HG03095 (cell line): ENCODE data around the gene FOXF1.

ENCODE experiments used
- ATAC-seq: cut with Tn5 transposase; IDR thresholded peaks from one replicate; pipeline ENCODE4 v1.9.1; 2021; ENCODE audit warnings: moderate library complexity; ENCODE audit not compliant: unreplicated experiment

FOXF1 gene

DNA sequence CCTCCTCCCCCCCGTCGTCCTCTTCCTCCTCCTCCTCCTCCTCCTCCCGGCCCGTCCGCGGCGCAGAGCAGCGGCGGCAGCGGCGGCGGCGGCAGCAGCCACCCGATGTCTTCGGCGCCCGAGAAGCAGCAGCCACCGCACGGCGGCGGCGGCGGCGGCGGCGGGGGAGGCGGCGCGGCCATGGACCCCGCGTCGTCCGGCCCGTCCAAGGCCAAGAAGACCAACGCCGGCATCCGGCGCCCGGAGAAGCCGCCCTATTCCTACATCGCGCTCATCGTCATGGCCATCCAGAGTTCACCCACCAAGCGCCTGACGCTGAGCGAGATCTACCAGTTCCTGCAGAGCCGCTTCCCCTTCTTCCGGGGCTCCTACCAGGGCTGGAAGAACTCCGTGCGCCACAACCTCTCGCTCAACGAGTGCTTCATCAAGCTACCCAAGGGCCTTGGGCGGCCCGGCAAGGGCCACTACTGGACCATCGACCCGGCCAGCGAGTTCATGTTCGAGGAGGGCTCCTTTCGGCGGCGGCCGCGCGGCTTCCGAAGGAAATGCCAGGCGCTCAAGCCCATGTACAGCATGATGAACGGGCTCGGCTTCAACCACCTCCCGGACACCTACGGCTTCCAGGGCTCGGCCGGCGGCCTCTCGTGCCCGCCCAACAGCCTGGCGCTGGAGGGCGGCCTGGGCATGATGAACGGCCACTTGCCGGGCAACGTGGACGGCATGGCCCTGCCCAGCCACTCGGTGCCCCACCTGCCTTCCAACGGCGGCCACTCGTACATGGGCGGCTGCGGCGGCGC lies at the start of gene FOXF1:
Gene FOXF1 (plus strand): TSS at position 63 of the 797 bp plus-strand sequence. CDS start 43 bp downstream, at position 106.
- ATAC-seq = no peak

DNA sequence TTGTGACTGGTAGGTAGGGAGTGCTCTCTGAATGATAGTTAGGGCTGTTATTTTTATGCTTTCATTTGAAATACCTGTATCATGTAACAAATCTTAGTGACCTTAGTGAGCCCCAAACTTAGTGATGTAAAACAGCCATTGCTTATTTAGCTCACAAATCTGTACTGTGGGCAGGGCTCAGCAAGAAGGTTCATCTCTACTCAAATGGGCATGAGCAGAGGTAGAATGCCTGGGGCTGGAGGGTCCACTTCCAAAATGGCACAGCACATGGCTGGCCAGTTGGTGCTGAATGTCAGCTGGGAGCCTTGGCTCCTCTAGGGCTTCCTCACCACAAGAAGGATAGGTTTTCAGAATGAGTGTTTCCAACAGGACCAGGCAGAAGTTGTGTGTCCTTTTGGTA lies 49.3 kb upstream of the FOXF1 start:
- no peak for ATAC-seq

DNA sequence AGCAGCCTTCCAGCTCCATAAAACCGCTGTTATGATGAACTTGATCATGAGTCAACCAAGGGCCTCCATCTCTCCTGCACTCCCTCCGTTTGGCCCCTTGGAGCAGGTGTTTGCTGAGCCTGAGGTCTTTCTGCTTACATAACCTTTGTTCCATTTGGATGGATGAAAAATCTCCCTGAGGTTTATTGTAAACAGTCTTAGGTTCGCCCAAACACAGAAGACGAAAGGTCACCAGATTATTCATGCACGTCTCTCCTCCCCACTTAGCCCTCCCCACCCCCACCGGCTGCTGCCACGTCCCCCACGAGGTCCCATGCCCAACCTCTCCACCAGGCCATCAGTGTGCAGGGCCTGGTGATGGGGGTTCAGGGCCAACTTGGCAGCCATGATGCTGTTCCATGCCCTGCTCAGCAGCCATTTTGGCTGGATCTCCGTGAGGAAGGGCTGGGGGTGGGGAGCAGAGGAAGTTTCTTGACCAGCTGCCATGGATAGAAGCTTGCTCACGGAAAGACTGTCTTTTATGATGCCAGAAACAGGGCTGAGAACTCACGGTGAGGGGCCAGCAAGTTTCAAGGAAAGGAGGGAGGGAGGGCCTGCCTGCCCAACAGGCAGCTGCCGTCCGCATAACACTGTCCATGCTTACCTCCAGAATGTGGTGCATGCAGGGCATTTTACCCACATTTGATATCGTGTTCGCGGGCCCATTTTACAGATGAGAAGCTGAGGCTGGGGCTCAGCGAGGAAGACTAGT lies 47.8 kb upstream of the FOXF1 start:
- no peak for ATAC-seq

DNA sequence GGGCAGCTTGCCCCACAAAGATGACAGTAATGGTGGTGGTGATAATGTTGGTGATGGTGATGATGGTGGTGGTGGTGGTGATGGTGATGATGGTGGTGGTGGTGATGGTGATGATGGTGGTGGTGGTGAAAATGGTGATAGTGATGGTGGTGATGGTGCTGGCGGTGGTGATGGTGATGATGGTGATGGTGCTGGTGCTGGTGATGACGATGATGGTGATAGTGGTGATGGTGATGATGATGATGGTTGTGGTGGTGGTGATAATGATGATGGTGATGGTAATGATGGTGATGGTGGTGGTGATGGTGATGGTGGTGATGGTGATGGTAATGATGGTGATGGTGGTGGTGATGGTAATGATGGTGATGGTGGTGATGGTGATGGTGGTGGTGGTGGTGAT lies 46.3 kb upstream of the FOXF1 start:
- no peak for ATAC-seq

DNA sequence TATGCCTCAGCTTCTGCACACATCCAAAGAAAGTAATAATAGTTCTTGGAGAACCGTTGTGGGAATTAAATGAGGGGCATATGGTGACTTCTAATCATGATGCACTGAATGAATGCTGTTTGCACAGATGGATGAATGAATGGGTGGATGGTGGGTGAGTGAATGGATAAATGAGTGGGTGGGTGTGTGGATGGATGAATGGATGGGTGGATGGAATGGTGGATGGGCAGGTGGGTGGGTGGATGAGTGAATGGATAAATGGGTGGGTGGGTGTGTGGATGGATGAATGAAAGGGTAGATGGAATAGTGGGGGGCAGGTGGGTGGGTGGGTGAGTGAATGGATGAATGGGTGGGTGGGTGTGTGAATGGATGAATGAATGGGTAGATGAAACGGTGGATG lies 44.9 kb upstream of the FOXF1 start:
- no peak for ATAC-seq

DNA sequence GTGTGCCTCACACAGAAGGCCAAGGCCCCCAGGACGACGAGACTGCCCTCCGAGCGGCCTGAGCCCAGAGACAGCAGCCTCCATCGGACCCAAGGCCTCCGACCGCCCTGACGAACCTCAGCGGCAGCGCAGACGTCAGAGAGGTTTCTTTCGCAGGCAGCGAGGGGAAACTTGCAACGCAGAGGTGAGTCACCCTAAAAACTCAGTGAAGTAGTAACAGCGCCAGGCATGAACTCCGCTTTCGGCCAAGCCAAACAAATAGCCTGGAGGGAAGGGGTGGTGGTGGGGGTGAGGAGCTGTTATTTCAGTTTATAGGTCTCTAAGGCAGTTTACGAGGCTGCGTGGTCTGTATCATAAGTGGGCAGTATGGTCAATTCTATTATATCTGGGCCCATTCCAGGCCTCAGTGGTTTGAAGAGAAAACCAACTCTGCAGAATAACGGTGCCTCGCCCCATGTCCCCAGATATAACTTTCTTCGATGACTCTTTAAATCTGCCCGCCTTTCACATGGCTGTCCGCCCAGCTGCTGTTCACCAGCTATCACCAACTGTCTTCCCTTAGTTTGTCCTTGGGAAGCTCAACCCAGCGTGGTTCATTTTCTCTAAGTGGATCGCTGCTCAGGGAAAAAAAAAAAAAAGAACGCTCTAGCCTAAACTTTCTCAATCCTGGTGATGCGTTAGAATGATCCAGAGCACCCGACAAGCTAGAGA lies 43.5 kb upstream of the FOXF1 start:
- no peak for ATAC-seq

DNA sequence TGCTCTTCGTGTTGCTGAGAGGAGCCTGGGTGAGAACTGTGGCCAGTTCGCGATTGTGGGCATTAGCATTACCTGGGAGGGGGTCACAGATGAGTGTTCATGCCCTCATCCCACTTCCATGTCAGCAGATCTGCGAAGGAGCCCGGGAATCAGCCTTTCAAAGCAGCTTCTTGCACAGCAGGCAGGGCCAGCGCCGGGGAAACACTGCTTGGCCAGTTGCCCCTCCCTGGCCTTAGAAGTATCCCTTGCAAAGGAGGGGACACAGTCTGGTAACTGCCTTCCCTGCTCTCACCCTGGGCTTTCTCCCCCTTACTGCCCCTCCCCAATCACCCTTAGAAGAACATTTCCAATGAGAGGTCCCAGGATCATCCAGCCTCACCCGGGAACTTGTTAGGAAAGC lies 42.8 kb upstream of the FOXF1 start:
- ATAC-seq = no peak

DNA sequence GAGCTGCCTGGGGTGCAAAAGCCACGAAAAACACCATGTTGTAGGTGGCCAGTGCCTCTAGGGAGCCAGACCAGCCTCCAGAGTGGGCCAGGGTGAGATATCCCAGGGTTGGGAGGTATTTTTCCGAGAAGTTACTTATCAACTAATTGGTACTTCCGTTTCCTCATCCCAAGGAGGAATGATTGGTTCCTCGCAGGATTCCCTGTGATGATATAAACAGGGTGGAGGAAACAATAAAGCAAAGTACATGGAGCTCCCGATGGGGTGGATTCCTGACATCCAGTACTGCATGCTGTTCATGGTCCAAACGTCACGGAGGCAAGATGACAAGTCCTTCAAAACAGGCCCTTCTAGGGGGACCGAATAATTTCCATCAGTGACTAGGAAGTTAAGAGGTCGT lies 39.4 kb upstream of the FOXF1 start:
- ATAC-seq = no peak

DNA sequence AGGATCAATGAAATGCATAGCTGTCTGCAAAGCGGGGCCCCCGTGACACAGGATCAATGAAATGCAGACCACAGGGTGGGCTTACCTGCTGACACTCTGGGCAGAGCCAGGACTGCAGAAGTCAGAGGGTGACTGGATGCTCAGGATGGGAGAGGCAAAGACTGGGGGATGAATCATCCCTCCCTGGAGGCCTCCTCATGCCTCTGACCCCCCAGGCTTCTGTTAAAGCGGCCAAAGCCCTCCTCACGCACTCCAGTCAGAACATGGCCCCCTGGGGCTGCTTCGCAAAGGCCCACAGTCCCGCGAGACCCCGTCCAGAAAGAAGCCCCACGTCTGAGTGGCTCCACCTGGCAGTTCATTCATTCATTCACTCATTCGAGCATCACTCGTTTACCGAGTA lies 38.4 kb upstream of the FOXF1 start:
- no peak for ATAC-seq

DNA sequence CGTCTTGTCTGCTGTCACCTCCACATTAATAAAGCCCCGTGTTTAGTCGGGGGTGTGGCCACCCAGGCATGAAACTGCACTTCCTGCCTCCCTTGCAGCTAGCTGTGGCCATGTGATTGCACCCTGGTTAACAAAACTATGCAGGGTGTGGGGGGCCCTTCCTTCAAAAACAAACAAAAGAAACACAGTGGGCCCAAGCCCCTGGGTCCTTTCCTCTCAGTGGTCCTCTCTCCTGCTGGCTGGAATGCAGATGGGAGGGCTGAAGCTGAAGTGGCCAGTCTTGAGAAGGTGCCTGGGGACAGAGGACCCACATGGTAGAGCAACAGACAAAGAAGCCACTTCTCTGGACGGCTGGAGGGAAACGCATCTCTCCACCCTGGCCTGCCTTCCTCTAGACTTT lies 38.0 kb upstream of the FOXF1 start:
- ATAC-seq = no peak

DNA sequence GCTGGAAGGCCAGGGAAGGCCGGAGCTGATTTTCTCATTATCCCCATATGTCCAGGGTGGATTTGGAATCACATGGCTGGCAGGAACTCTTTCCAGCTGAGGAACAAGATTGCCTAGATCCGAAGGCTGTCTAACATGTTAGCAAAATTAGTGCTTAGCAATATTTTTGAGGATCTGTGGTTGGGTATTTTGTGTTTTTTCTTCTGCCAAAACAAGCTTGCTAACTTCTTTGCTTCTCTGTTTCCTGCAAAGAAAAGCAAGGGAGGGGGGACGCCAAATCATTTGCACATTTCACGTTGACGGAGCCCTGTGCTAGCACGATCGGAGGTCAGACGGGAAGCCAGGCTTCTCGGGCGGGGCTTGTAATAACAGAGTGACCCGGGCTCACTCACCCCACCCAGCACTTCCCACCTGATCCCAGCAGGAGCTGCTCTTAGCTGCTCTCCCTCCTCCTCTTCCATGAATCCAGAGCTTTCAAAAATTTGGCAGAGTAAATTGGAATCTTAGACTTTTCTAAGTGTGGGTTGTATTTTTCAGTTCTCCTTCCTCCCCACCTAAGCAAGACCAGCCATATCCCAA lies 33.3 kb upstream of the FOXF1 start:
- ATAC-seq = no peak

DNA sequence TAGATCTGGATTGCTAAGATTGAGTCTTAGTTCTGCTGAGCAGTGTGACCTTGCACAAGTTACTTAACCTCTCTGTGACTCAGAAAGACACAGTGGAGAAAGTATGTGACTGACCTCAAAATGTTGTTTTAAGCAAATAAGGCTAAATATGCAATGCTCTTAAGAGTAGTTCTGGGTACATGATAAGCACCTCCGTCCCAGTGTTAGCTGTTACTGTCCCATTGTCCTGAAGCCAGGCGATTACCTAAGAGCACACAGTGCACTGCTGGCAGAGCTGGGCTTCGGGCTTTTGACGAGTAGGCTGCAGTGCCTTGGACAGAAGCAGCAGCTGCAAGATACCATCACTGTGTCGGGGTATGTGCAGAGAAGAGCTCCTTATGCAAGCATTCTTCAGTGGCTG lies 32.7 kb upstream of the FOXF1 start:
- ATAC-seq = no peak

DNA sequence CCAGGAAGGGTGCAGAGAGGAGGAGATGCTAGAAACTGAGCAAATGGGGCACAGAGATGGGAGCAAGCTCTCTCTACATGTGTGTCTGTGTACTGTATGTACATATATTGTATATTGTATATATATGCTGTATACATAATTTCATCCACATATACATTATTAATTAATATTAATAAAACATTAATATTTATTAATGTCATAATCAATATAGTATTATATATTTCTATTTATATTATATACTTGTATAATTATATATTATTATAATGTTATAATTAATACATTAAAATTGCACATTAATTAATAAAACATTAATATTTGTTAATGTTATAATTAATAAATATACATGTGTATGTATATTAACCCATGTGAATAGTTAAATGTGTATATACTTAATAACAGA lies 31.5 kb upstream of the FOXF1 start:
- ATAC-seq = no peak

DNA sequence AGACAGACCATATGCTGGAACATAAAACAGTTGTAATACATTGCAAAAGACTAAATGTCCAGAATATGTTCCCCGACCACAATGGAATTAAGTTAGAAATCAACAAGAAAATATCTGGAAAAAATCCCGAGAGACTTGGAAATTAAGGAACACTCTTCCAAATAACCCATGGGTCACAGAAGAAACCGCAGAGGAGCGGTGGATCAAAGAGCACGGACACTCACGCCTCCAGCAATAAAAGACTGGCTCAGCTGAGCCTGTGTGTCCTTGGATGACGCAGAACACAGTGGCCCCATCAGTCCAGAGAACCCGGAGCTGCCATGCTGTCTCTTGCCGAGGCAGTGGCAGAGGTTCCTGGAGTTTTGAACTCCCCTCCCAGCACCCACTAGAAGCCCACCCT lies 30.9 kb upstream of the FOXF1 start:
- ATAC-seq = no peak

DNA sequence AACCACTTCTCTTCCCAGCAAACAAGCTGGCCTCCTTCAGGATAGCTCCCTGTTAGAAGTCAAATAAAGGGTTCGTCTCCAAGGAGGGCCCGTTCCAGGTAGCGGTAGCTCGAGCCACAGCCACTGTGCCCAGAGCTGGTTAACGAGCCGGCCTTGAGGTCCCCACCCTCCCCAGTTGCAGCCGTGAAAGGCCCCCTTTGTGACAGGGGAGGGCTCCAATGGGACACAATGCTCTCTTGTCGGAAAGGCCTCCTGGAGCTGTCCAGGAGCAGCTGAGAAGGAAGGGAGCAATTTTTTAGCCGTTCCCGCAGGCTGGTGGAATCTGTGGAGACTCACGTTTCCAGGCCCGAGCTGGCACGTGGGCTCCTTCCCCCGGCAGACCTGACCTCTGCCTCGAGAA lies 29.9 kb upstream of the FOXF1 start:
- no peak for ATAC-seq

DNA sequence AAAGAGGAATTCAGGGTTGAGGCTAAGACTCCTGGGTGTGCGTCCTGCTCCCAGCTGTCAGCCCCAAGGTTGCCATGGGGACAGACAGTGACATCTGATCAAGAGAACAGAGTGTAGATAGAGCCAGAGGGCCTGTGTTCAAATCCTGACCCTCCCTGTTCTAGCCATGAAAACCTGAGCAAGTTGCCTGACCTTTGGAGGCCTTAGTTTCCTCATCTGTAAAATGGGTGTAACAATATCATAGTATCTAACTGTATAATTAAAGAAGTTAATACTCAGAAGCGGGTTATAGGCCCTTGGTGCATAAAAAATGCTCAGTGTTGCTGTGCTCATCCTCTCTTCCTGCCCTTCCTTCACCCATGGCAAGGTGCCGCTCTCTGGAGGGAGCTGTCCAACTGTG lies 28.7 kb upstream of the FOXF1 start:
- ATAC-seq = no peak

DNA sequence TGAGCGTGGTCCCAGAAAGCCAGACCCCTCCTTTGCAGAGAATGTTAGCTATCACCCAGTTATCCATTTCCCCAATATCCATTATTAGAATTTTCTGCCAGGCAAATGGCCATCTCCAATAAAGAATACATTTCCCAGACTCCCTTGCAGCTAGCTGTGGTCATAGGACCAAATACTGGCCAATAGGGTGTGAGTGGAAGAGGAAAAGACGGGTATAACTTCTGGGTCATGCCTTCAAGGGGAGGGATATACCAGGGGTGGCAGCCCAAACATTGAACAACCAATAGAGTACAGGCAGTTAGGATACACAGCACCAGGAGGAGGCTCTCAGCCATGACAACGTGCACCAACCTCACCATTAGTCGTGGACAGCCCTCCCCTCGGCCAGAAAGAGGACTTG lies 26.1 kb upstream of the FOXF1 start:
- no peak for ATAC-seq

DNA sequence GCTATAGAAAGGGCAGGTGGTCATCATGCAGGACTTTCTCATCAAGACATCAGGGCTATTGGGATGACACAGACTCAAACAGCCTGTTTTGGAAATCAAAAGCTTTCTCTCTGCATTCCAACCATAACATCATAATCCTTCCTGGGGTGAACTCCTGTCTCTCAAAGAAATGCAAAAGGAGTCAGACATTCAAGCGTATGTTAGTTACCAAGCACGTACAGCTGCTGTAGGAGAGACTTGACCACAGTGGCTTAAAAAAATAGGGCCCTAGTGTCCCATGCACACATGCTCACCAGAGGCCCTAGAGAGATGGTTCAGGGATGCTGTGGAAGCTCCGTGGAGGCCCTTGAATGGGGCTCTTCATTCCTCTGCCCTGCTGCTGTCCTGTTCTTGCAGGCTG lies 24.6 kb upstream of the FOXF1 start:
- no peak for ATAC-seq

DNA sequence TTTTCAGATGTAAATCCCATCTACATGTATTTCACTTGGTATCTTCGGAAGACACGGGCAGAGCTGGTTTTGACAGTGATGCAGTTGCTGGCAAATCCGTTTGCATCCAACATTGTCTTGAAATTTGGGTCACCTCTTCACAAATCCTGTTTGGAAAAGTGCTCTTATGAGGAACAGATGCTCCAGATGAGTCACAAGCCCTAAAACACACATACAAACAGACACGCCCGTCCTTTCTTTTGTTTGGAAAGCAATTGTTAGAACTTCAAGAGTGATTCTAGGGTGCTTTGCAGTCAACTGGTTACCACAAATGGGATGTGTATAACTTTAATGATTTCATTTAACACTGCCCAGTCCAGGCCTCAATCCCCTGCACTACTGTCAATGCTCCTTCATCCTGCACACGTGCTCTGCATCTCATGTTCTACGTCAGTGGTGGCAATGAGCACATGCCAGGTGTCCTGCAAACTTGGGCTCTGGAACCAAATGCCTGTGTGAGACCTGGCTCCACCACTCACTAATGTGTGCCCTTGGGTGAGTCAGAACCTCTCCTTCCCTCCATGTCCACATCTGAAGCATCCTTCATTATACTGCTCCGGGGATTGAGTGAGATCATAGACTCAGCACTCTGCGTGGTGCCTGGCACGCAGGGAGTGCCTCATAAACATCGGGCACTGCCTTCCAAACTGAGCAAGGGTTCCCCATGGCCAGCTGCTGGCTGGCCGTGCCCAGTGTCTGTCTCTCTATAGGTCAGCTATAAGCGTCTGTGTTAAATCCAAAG lies 19.3 kb upstream of the FOXF1 start:
- no peak for ATAC-seq

DNA sequence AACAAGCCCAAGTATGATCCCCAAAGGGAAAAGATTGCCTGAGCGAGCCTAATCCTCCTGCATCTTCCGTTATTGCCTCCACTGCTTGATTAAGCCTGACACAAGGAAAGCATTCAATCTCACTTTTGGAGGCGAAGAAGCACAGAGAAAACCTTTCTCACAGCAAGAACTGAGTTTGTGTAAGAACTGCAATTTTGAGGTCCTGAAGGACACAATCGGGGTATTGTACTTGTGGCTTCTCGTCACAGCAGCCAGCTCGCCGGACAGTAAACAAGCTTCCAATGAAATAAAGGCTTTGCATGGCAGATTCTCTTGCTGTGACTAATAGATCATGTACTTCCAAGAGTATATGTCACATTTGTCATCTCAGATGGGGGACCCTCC lies 18.7 kb upstream of the FOXF1 start:
- no peak for ATAC-seq
